Measurements from ENCODE around the gene CWF19L1. TPM values are rescaled to one million over a fixed set of nuclear protein-coding genes. Genes with fewer than 3 reads are reported as not detected.
A peak's percentile ranks its signal among the peaks of the same experiment; 100 is the strongest.

The CWF19L1 gene
- total RNA-seq, 2 experiments from 2014 or later: 38.5 to 43.3 TPM

- Mint-ChIP-seq H3K9me3 (no peaks in the 10 kb centered on the region), H3K36me3 (ENCODE audit: low read depth) (peaks cover 28% of the 10 kb centered on the region), H3K27ac (peak overlapping the region; percentile 76), H3K4me3 (peak overlapping the region; percentile 84), H3K27me3 (no peaks in the 10 kb centered on the region), H3K4me1 (ENCODE audit: low read depth) (peaks cover 28% of the 10 kb centered on the region)
- ChIA-PET POLR2A (no interaction called here), CTCF (interaction anchor here (2.4 kb wide), 1 partner anchor 10 kb away, joined by 7 read pairs; no protein-coding TSS in a partner anchor)
- DNase-seq (peak; percentile 17), ATAC-seq (no peak)
- TF ChIP-seq CTCF (IDR thresholded peaks at IDR 0.05): no peak
- intact Hi-C loops (cut with micrococcal nuclease): no loop called here
Observed at GRCh38 chr10:100229819-100230422, 37.5 kb downstream of the CWF19L1 start.

GRCh38 chr10:100223879-100224278 lies 43.6 kb downstream of the CWF19L1 start:
- TF ChIP-seq CTCF (IDR thresholded peaks at IDR 0.05): no peak
- H3K27me3 Mint-ChIP-seq: no peaks in the 10 kb centered on the region
- no peaks in the 10 kb centered on the region for H3K9me3 Mint-ChIP-seq
- ATAC-seq: no peak
- H3K4me1 Mint-ChIP-seq (ENCODE audit: low read depth): peaks cover 20% of the 10 kb centered on the region
- intact Hi-C loops (cut with micrococcal nuclease): no loop called here
- no peak overlapping the region for H3K27ac Mint-ChIP-seq
- peaks cover 32% of the 10 kb centered on the region for H3K36me3 Mint-ChIP-seq (ENCODE audit: low read depth)
- no peak for DNase-seq
- POLR2A ChIA-PET: interaction anchor here (0.7 to 1.1 kb wide), 3 partner anchors 16 to 155 kb away, joined by 3 read pairs; partner anchors contain the start of gene ERLIN1
- CTCF ChIA-PET: interaction anchor here (1.1 to 2.0 kb wide), 3 partner anchors 14 to 44 kb away, joined by 3 to 5 read pairs (median 3); no protein-coding TSS in a partner anchor
- H3K4me3 Mint-ChIP-seq: no peak overlapping the region

DNA sequence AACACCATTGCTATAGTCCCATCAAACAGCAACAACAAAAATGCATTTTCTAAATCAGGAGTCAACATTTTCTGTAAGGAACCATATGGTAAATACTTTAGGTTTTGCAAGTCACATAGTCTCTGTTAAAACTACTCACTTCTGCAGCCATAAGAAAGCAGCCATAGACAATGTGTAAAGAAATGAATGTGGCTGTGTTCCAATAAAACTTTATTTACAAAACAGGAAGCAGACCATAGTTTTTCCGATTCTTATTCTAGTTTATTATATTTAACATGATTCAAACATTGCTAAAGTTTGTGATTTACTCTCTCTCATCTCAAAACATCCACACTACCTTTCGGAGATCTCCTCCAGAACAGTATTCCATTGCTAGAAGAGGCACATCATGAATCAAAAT lies 44.9 kb downstream of the CWF19L1 start:
- ChIA-PET CTCF (no interaction called here), POLR2A (no interaction called here)
- intact Hi-C loops (cut with micrococcal nuclease): no loop called here
- ATAC-seq (no peak), DNase-seq (no peak)
- Mint-ChIP-seq H3K4me1 (ENCODE audit: low read depth) (peaks cover 8% of the 10 kb centered on the region), H3K4me3 (no peak overlapping the region), H3K27me3 (no peaks in the 10 kb centered on the region), H3K9me3 (no peaks in the 10 kb centered on the region), H3K27ac (no peak overlapping the region), H3K36me3 (ENCODE audit: low read depth) (peaks cover 37% of the 10 kb centered on the region)
- TF ChIP-seq CTCF (IDR thresholded peaks at IDR 0.05): no peak

GRCh38 chr10:100216006-100216405 lies 51.4 kb downstream of the CWF19L1 start:
- no peaks in the 10 kb centered on the region for H3K27me3 Mint-ChIP-seq
- H3K4me3 Mint-ChIP-seq: no peak overlapping the region
- peaks cover 32% of the 10 kb centered on the region for H3K36me3 Mint-ChIP-seq (ENCODE audit: low read depth)
- H3K9me3 Mint-ChIP-seq: no peaks in the 10 kb centered on the region
- CTCF ChIA-PET: interaction anchor here (1.5 kb wide), 1 partner anchor 10 kb away, joined by 5 read pairs; no protein-coding TSS in a partner anchor
- ATAC-seq (no peak), DNase-seq (no peak)
- no peak overlapping the region for H3K27ac Mint-ChIP-seq
- no peaks in the 10 kb centered on the region for H3K4me1 Mint-ChIP-seq (ENCODE audit: low read depth)
- intact Hi-C loops (cut with micrococcal nuclease): no loop called here
- TF ChIP-seq CTCF (IDR thresholded peaks at IDR 0.05): no peak
- POLR2A ChIA-PET: interaction anchor here (1.3 kb wide), 1 partner anchor 12 kb away, joined by 4 read pairs; no protein-coding TSS in a partner anchor

- Mint-ChIP-seq H3K9me3 (no peaks in the 10 kb centered on the region), H3K27ac (no peak overlapping the region), H3K4me1 (ENCODE audit: low read depth) (no peaks in the 10 kb centered on the region), H3K4me3 (no peak overlapping the region), H3K36me3 (ENCODE audit: low read depth) (peaks cover 22% of the 10 kb centered on the region), H3K27me3 (no peaks in the 10 kb centered on the region)
- POLR2A ChIA-PET: no interaction called here
- TF ChIP-seq CTCF (IDR thresholded peaks at IDR 0.05): no peak
- no peak for ATAC-seq
- intact Hi-C loops (cut with micrococcal nuclease): no loop called here
- DNase-seq: no peak
- CTCF ChIA-PET: no interaction called here
Observed at GRCh38 chr10:100209303-100209702, 58.1 kb downstream of the CWF19L1 start.

Measured in activated CD8-positive, alpha-beta T cell treated with anti-CD3 and anti-CD28 coated beads for 36 hours (primary cell).